T-helper 1 cell treated with Interleukin-12 subunit alpha and Interleukin-12 subunit beta and Interleukin-4 antibody, amounts not matched to agents 30 μg/mL and 1 μg/mL, for 36 hours (primary cell): ENCODE data around the gene CRISP1.
"Not testable (repeated sequence)": the region's sequence is repeated elsewhere in the genome, so short reads cannot be mapped to it uniquely, and the experiment has no call there.

ENCODE experiments used
- H3K27ac Mint-ChIP-seq: one replicate; pipeline ENCODE4 v1.8.0; 2021; ENCODE audit warnings: mild to moderate bottlenecking, mixed read lengths
- H3K27me3 Mint-ChIP-seq: one replicate; pipeline ENCODE4 v1.8.0; 2021; ENCODE audit warnings: low read depth, mixed read lengths
- H3K36me3 Mint-ChIP-seq: one replicate; pipeline ENCODE4 v1.8.0; 2021; ENCODE audit warnings: low read depth, mixed read lengths
- H3K4me1 Mint-ChIP-seq: one replicate; pipeline ENCODE4 v1.8.0; 2021; ENCODE audit warnings: low read depth, mixed read lengths
- H3K4me3 Mint-ChIP-seq: one replicate; pipeline ENCODE4 v1.8.0; 2021; ENCODE audit warnings: mild to moderate bottlenecking, moderate library complexity, mixed read lengths
- H3K9me3 Mint-ChIP-seq: one replicate; pipeline ENCODE4 v1.8.0; 2021; ENCODE audit warnings: mixed read lengths

Gene CRISP1

GRCh38 chr6:49806145-49806544 lies 60.2 kb downstream of the CRISP1 start:
- no peaks in the 10 kb centered on the region for H3K4me1 Mint-ChIP-seq
- H3K36me3 Mint-ChIP-seq: no peaks in the 10 kb centered on the region
- H3K4me3 Mint-ChIP-seq: no peak overlapping the region
- no peaks in the 10 kb centered on the region for H3K27me3 Mint-ChIP-seq
- no peaks in the 10 kb centered on the region for H3K9me3 Mint-ChIP-seq
- H3K27ac Mint-ChIP-seq: no peak overlapping the region

- H3K36me3 Mint-ChIP-seq: no peaks in the 10 kb centered on the region
- no peaks in the 10 kb centered on the region for H3K4me1 Mint-ChIP-seq
- no peak overlapping the region for H3K4me3 Mint-ChIP-seq
- H3K27me3 Mint-ChIP-seq: no peaks in the 10 kb centered on the region
- no peak overlapping the region for H3K27ac Mint-ChIP-seq
- H3K9me3 Mint-ChIP-seq: no peaks in the 10 kb centered on the region
These were observed 61.1 kb downstream of the CRISP1 start for GRCh38 chr6:49805246-49805645.

- Mint-ChIP-seq H3K27ac (no peak overlapping the region), H3K4me3 (no peak overlapping the region), H3K4me1 (no peaks in the 10 kb centered on the region), H3K9me3 (no peaks in the 10 kb centered on the region), H3K36me3 (no peaks in the 10 kb centered on the region), H3K27me3 (no peaks in the 10 kb centered on the region)
These were observed 64.8 kb downstream of the CRISP1 start for GRCh38 chr6:49801525-49801924.

- Mint-ChIP-seq H3K27me3 (no peaks in the 10 kb centered on the region), H3K4me3 (no peak overlapping the region), H3K4me1 (no peaks in the 10 kb centered on the region), H3K9me3 (no peaks in the 10 kb centered on the region), H3K36me3 (no peaks in the 10 kb centered on the region), H3K27ac (no peak overlapping the region)
These were observed 67.2 kb downstream of the CRISP1 start for GRCh38 chr6:49799090-49799489.

- not testable (repeated sequence) for H3K4me1 Mint-ChIP-seq, H3K4me3 Mint-ChIP-seq, H3K9me3 Mint-ChIP-seq, H3K36me3 Mint-ChIP-seq, H3K27me3 Mint-ChIP-seq, H3K27ac Mint-ChIP-seq
These were observed 69.4 kb downstream of the CRISP1 start for GRCh38 chr6:49796842-49797455.

- no peaks in the 10 kb centered on the region for H3K36me3 Mint-ChIP-seq
- no peaks in the 10 kb centered on the region for H3K27me3 Mint-ChIP-seq
- no peaks in the 10 kb centered on the region for H3K4me1 Mint-ChIP-seq
- no peak overlapping the region for H3K27ac Mint-ChIP-seq
- no peak overlapping the region for H3K4me3 Mint-ChIP-seq
- H3K9me3 Mint-ChIP-seq: no peaks in the 10 kb centered on the region
These were observed 76.0 kb downstream of the CRISP1 start for GRCh38 chr6:49790341-49790740.

GRCh38 chr6:49787176-49787575 lies 79.2 kb downstream of the CRISP1 start, which contains the start of gene PGK2:
Gene PGK2 (minus strand): TSS chr6:49787285. CDS start chr6:49787187, 98 bp downstream.
- no peaks in the 10 kb centered on the region for H3K4me1 Mint-ChIP-seq
- no peaks in the 10 kb centered on the region for H3K9me3 Mint-ChIP-seq
- H3K27me3 Mint-ChIP-seq: no peaks in the 10 kb centered on the region
- no peaks in the 10 kb centered on the region for H3K36me3 Mint-ChIP-seq
- no peak within 1 kb of the TSS for H3K4me3 Mint-ChIP-seq
- H3K27ac Mint-ChIP-seq: no peak within 1 kb of the TSS

- no peaks in the 10 kb centered on the region for H3K27me3 Mint-ChIP-seq
- no peaks in the 10 kb centered on the region for H3K4me1 Mint-ChIP-seq
- no peaks in the 10 kb centered on the region for H3K36me3 Mint-ChIP-seq
- H3K4me3 Mint-ChIP-seq: no peak overlapping the region
- no peak overlapping the region for H3K27ac Mint-ChIP-seq
- no peaks in the 10 kb centered on the region for H3K9me3 Mint-ChIP-seq
These were observed 82.1 kb downstream of the CRISP1 start for GRCh38 chr6:49784272-49784671.
